H1 (cell line): ENCODE data around the gene TIMM23. TPM values are rescaled to one million over a fixed set of nuclear protein-coding genes. Genes with fewer than 3 reads are reported as not detected.
"Not testable (repeated sequence)": the region's sequence is repeated elsewhere in the genome, so short reads cannot be mapped to it uniquely, and the experiment has no call there.

Source experiments
- CTCF ChIA-PET: fragments of 300-600 bp; sonication (Branson Sonifier 250); formaldehyde crosslinking; loops from one replicate; lab custom pipeline; 2021; ENCODE audit not compliant: partially characterized antibody; lab: Charles Lee
- POLR2A ChIA-PET: fragments of 300-600 bp; sonication (Branson Sonifier 250); formaldehyde crosslinking; loops from one replicate; lab custom pipeline; 2021; ENCODE audit warnings: inconsistent platforms; ENCODE audit not compliant: partially characterized antibody; lab: Charles Lee
- DNase-seq, 2 experiments: peaks; one replicate each; pipeline versions ENCODE4 v3.0.0 to v3.0.0-alpha.2; 2010 to 2022; ENCODE audit warnings: low spot score in 2 of 2, low read depth in 1 of 2, mixed read lengths in 1 of 2
- FAIRE-seq: peaks from 2 replicates; lab custom pipeline; 2011; peaks lifted over from hg19 to GRCh38; lab: Jason Lieb, UNC
- H2AFZ ChIP-seq: 2 replicates; pipeline ENCODE4 v1.8.1; 2012; ENCODE audit warnings: low read length, inconsistent platforms
- H2AK5ac ChIP-seq: 2 replicates; pipeline ENCODE4 v1.6.1; 2013; ENCODE audit warnings: low read depth, low read length
- H2BK120ac ChIP-seq: replicated peaks from 2 replicates; pipeline ENCODE3; 2013; ENCODE audit warnings: low read depth, low read length, inconsistent platforms
- H2BK12ac ChIP-seq: 2 replicates; pipeline ENCODE4 v1.6.1; 2013; ENCODE audit warnings: low read depth, low read length
- H2BK15ac ChIP-seq: 2 replicates; pipeline ENCODE4 v1.6.1; 2013; ENCODE audit warnings: low read length
- H2BK20ac ChIP-seq: 2 replicates; pipeline ENCODE4 v1.6.1; 2013; ENCODE audit warnings: low read length
- H2BK5ac ChIP-seq: 2 replicates; pipeline ENCODE4 v1.6.1; 2013; ENCODE audit warnings: low read depth, low read length
- H3K14ac ChIP-seq: 2 replicates; pipeline ENCODE4 v1.6.1; 2013; ENCODE audit warnings: inconsistent platforms; ENCODE audit not compliant: insufficient read length
- H3K18ac ChIP-seq: 2 replicates; pipeline ENCODE4 v1.6.1; 2013; ENCODE audit warnings: low read length; ENCODE audit errors: extremely low read depth
- H3K23ac ChIP-seq: 2 replicates; pipeline ENCODE4 v1.6.1; 2013; ENCODE audit warnings: inconsistent platforms; ENCODE audit not compliant: insufficient read length
- H3K23me2 ChIP-seq: 2 replicates; pipeline ENCODE4 v1.6.1; 2013; ENCODE audit warnings: low read depth, low read length
- H3K27ac ChIP-seq: 2 replicates; pipeline ENCODE4 v1.6.1; 2011; ENCODE audit warnings: low read depth, low read length, inconsistent platforms
- H3K27me3 ChIP-seq, 4 experiments: replicated peaks in 1 of 4; 1 replicate in 1 of 4; 2 replicates in 3 of 4; pipeline versions ENCODE4 v1.6.1 to v1.8.1; 2011 to 2013; ENCODE audit warnings: low read length in 3 of 4, mild to moderate bottlenecking in 3 of 4, inconsistent platforms in 2 of 4, mixed read lengths in 2 of 4, moderate library complexity in 1 of 4; ENCODE audit not compliant: control insufficient read depth in 3 of 4, insufficient read depth in 3 of 4; ENCODE audit errors: extremely low read depth in 1 of 4
- H3K36me3 ChIP-seq, 4 experiments: 2 replicates each; pipeline versions ENCODE4 v1.6.1 to v1.8.1; 2011 to 2013; ENCODE audit warnings: mild to moderate bottlenecking in 4 of 4, low read length in 3 of 4, moderate library complexity in 2 of 4, control low read depth in 1 of 4, inconsistent platforms in 1 of 4; ENCODE audit not compliant: insufficient read depth in 4 of 4, control insufficient read depth in 2 of 4
- H3K4ac ChIP-seq: replicated peaks from 2 replicates; pipeline ENCODE3; 2013; ENCODE audit warnings: low read length, low read depth, mixed read lengths, inconsistent platforms; ENCODE audit not compliant: insufficient read length
- H3K4me1 ChIP-seq, 4 experiments: replicated peaks in 1 of 4; 1 replicate in 1 of 4; 2 replicates in 3 of 4; pipeline versions ENCODE4 v1.6.1 to v1.8.1; 2011 to 2013; ENCODE audit warnings: low read length in 3 of 4, inconsistent platforms in 2 of 4, mixed read lengths in 1 of 4; ENCODE audit not compliant: insufficient read depth in 4 of 4, control insufficient read depth in 3 of 4
- H3K4me2 ChIP-seq, 2 experiments: 2 replicates each; pipeline versions ENCODE4 v1.6.1 to v1.8.1; 2011 to 2013; ENCODE audit warnings: low read depth in 2 of 2, low read length in 2 of 2, control low read depth in 1 of 2, inconsistent platforms in 1 of 2, mild to moderate bottlenecking in 1 of 2; ENCODE audit not compliant: insufficient read depth in 1 of 2
- H3K4me3 ChIP-seq, 4 experiments: fragments of 200-600, 300-600 bp in 1 of 4; sonication (generic), shearing (Covaris generic), sonication (Bioruptor Twin) in 1 of 4; 2 replicates each; pipeline versions ENCODE4 v1.5.1 to v1.8.1; 2011 to 2016; ENCODE audit warnings: low read length in 4 of 4, low read depth in 3 of 4, control low read depth in 2 of 4, inconsistent platforms in 2 of 4, mild to moderate bottlenecking in 2 of 4, mixed read lengths in 1 of 4, moderate library complexity in 1 of 4; ENCODE audit not compliant: insufficient read depth in 2 of 4; ENCODE audit errors: extremely low read depth in 1 of 4
- H3K56ac ChIP-seq: replicated peaks from 2 replicates; pipeline ENCODE3; 2013; ENCODE audit warnings: low read depth, mild to moderate bottlenecking, mixed read lengths, low read length, inconsistent platforms; ENCODE audit not compliant: insufficient read length
- H3K79me1 ChIP-seq: 2 replicates; pipeline ENCODE4 v1.6.1; 2013; ENCODE audit warnings: low read depth, low read length, control low read depth
- H3K79me2 ChIP-seq, 2 experiments: 2 replicates each; pipeline versions ENCODE4 v1.6.1 to v1.8.1; 2012 to 2013; ENCODE audit warnings: low read length in 2 of 2, mild to moderate bottlenecking in 2 of 2, inconsistent platforms in 1 of 2; ENCODE audit not compliant: insufficient read depth in 2 of 2, control insufficient read depth in 1 of 2
- H3K9ac ChIP-seq, 4 experiments: replicated peaks in 1 of 4; 1 replicate in 1 of 4; 2 replicates in 3 of 4; pipeline versions ENCODE4 v1.6.1 to v1.8.1; 2011 to 2013; ENCODE audit warnings: low read depth in 3 of 4, low read length in 3 of 4, control low read depth in 2 of 4, mild to moderate bottlenecking in 2 of 4, moderate library complexity in 2 of 4, inconsistent platforms in 1 of 4; ENCODE audit errors: extremely low read depth in 1 of 4
- H3K9me3 ChIP-seq, 2 experiments: 2 replicates each; pipeline versions ENCODE4 v1.6.1 to v1.8.1; 2012 to 2013; ENCODE audit warnings: mild to moderate bottlenecking in 2 of 2, moderate library complexity in 2 of 2, control low read depth in 1 of 2, inconsistent platforms in 1 of 2, low read depth in 1 of 2, low read length in 1 of 2, mixed read lengths in 1 of 2; ENCODE audit not compliant: insufficient read depth in 2 of 2
- H4K20me1 ChIP-seq, 2 experiments: replicated peaks in 1 of 2; 2 replicates each; pipeline versions ENCODE3 to v1.8.1; 2011 to 2013; ENCODE audit warnings: inconsistent platforms in 2 of 2, low read length in 2 of 2, mild to moderate bottlenecking in 1 of 2; ENCODE audit not compliant: insufficient read depth in 2 of 2, control insufficient read depth in 1 of 2
- H4K5ac ChIP-seq: 2 replicates; pipeline ENCODE4 v1.6.1; 2013; ENCODE audit warnings: low read length, low read depth, mixed read lengths, inconsistent platforms; ENCODE audit not compliant: insufficient read length
- H4K8ac ChIP-seq: 2 replicates; pipeline ENCODE4 v1.8.0; 2013; ENCODE audit warnings: mild to moderate bottlenecking, moderate library complexity, low read length, inconsistent platforms; ENCODE audit not compliant: insufficient read depth; ENCODE audit errors: extremely low read depth
- H4K91ac ChIP-seq: replicated peaks from 2 replicates; pipeline ENCODE3; 2013; ENCODE audit warnings: low read length, mixed read lengths, inconsistent platforms; ENCODE audit not compliant: insufficient read length
- WGBS, 2 experiments: shearing (Covaris generic) in 1 of 2; methylation state at CpG; one replicate each; pipeline versions ENCODE4 v1.1.6 to v1.1.7; 2013 to 2015; ENCODE audit warnings: low lambda C conversion rate in 2 of 2, mixed read lengths in 2 of 2, inconsistent platforms in 1 of 2, low coverage in 1 of 2, missing lambda C conversion rate in 1 of 2; ENCODE audit not compliant: insufficient replicate concordance in 2 of 2, insufficient coverage in 1 of 2, insufficient read length in 1 of 2; ENCODE audit errors: extremely low coverage in 1 of 2, missing lambda C conversion rate in 1 of 2; 5-methylcytosine and 5-hydroxymethylcytosine counted together
- polyA plus RNA-seq, 7 experiments: library from polyadenylated mRNA; depleted of rRNA in 3 of 7; stranded (reverse) in 5 of 7; unstranded in 2 of 7; fragments of >200 nt in 5 of 7; fragments of 200-250 nt in 2 of 7; gene quantifications; 1 replicate in 5 of 7; 2 replicates in 1 of 7; 4 replicates in 1 of 7; pipeline versions ENCODE4 v1.2.1 to v1.2.3, GENCODE V29; 2011 to 2013; ENCODE audit warnings: missing spikeins in 2 of 7, mixed read lengths in 2 of 7
- total RNA-seq: library from RNA; stranded (reverse); fragmentation: NEBNext Ultra II Directional; extraction: Animal tissue kit (Norgen Biotek cat#: 25700); gene quantifications from 2 replicates; pipeline ENCODE4 v1.2.1, GENCODE V29; 2021

Gene TIMM23
- total and polyA plus RNA-seq, 2 of the 8 experiments (the other 6 are each of a cell fraction or from before 2014, with no cell fraction given) = 101 to 130 TPM

DNA sequence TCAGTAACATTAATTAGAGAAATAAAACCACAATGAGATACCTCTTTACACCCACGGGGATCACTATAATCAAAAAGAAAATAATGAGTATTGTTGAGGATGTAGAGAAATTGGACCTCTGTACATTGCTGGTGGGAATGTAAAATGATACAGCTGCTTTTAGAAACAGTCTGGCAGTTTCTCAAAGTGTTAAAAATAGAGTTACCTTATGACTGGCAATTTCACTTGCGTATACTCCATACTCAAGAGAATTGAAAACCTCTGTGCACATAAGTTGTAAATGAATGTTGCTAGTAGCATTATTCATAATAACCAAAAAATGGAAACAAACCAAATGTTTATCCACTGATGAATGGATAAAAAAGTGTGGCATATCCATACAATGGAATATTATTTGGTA lies 6.3 kb downstream of the TIMM23 start:
- H3K27ac ChIP-seq, H4K8ac ChIP-seq, H3K4me2 ChIP-seq, FAIRE-seq, H2BK5ac ChIP-seq, H3K9ac ChIP-seq, H4K20me1 ChIP-seq, H2AK5ac ChIP-seq, H3K9me3 ChIP-seq, POLR2A ChIA-PET, H2AFZ ChIP-seq, H3K23ac ChIP-seq, H3K56ac ChIP-seq, H4K5ac ChIP-seq, H3K4ac ChIP-seq, DNase-seq, H3K14ac ChIP-seq, H3K23me2 ChIP-seq, H3K36me3 ChIP-seq, H3K18ac ChIP-seq, H3K4me3 ChIP-seq, CTCF ChIA-PET, H2BK120ac ChIP-seq, H3K4me1 ChIP-seq, H2BK12ac ChIP-seq, H3K79me1 ChIP-seq, H4K91ac ChIP-seq, H2BK20ac ChIP-seq, H3K27me3 ChIP-seq, H2BK15ac ChIP-seq: not testable (repeated sequence)
- H3K79me2 ChIP-seq = peaks cover 2 to 37% of the 10 kb centered on the region in 2 experiments
- 93% methylated on average over 1 of the region's 2 CpGs; no CpG with 5 or more reads in 1 of the 2 experiments for WGBS, 2 experiments

DNA sequence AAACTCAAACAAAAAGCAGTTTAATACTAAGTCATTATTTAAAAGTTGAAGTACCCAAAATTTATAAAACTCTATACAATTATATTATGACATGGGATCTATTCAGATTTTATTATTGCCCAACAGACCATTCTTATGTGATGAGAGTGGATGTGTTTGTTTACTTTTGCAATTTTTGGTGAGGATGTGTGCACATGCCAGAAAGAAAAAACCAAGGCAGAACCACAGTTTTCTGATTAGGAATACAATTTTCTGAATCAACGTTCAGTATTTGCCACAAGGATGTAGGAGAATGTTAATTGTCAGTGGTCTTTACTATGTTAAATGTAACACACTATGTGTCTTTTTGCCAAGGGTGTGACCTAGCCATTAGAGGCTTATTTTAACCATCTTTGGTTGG lies 9.1 kb downstream of the TIMM23 start:
- H4K5ac ChIP-seq, H4K8ac ChIP-seq, POLR2A ChIA-PET, H3K14ac ChIP-seq, H3K27ac ChIP-seq, H2AFZ ChIP-seq, H2BK5ac ChIP-seq, FAIRE-seq, CTCF ChIA-PET, DNase-seq, H3K9me3 ChIP-seq, H3K18ac ChIP-seq, H3K4me1 ChIP-seq, H4K20me1 ChIP-seq, H2BK12ac ChIP-seq, H3K23ac ChIP-seq, H3K4ac ChIP-seq, H3K27me3 ChIP-seq, H4K91ac ChIP-seq, H3K56ac ChIP-seq, H3K4me2 ChIP-seq, H2BK20ac ChIP-seq, H2BK15ac ChIP-seq, H3K9ac ChIP-seq, H3K79me1 ChIP-seq, H3K23me2 ChIP-seq, H2AK5ac ChIP-seq, H2BK120ac ChIP-seq, H3K4me3 ChIP-seq: not testable (repeated sequence)
- WGBS, 2 experiments = 93% methylated on average over 1 of the region's 1 CpG; no CpG with 5 or more reads in 1 of the 2 experiments
- Histone ChIP-seq H3K79me2 (peaks cover 0 to 17% of the 10 kb centered on the region in 2 experiments; a peak in 2 of 4 replicates), H3K36me3 (peaks cover 0 to 16% (median 10%) of the 10 kb centered on the region in 4 experiments; a peak in 6 of 8 replicates)
